NCI-H2107 (cell line): ENCODE data around the gene GNB1.
"Not testable (repeated sequence)": the region's sequence is repeated elsewhere in the genome, so short reads cannot be mapped to it uniquely, and the experiment has no call there.

ENCODE experiments used
- DNase-seq: peaks from one replicate; lab custom pipeline; 2025; lab: John Stamatoyannopoulos, UW

Gene GNB1

GRCh38 chr1:1889847-1890505, 911 bp downstream of the GNB1 start:
- no peak for DNase-seq

- DNase-seq = no peak
These were observed 1.7 kb downstream of the GNB1 start for GRCh38 chr1:1889090-1889750.

- DNase-seq = not testable (repeated sequence)
These were observed 7.0 kb downstream of the GNB1 start for GRCh38 chr1:1883890-1884289.

GRCh38 chr1:1883092-1883873, 7.6 kb downstream of the GNB1 start:
- no peak for DNase-seq

GRCh38 chr1:1881727-1882126, 9.2 kb downstream of the GNB1 start:
- DNase-seq = no peak

- no peak for DNase-seq
These were observed 10.1 kb downstream of the GNB1 start for GRCh38 chr1:1880617-1881312.

GRCh38 chr1:1879942-1880341, 10.9 kb downstream of the GNB1 start:
- no peak for DNase-seq

GRCh38 chr1:1877865-1878436, 12.9 kb downstream of the GNB1 start:
- DNase-seq = no peak

- DNase-seq = no peak
These were observed 14.5 kb downstream of the GNB1 start for GRCh38 chr1:1876335-1876930.

GRCh38 chr1:1875932-1876331, 15.0 kb downstream of the GNB1 start:
- DNase-seq = no peak

GRCh38 chr1:1874901-1875300, 16.0 kb downstream of the GNB1 start:
- no peak for DNase-seq

- DNase-seq = no peak
These were observed 17.7 kb downstream of the GNB1 start for GRCh38 chr1:1873186-1873585.

GRCh38 chr1:1872329-1872994, 18.4 kb downstream of the GNB1 start:
- no peak for DNase-seq

GRCh38 chr1:1869469-1869868, 21.4 kb downstream of the GNB1 start:
- no peak for DNase-seq

GRCh38 chr1:1867164-1867563, 23.7 kb downstream of the GNB1 start:
- DNase-seq = no peak

GRCh38 chr1:1862905-1863547, 27.9 kb downstream of the GNB1 start:
- DNase-seq = no peak

- DNase-seq = not testable (repeated sequence)
These were observed 29.1 kb downstream of the GNB1 start for GRCh38 chr1:1861761-1862310.

- DNase-seq = no peak
These were observed 29.6 kb downstream of the GNB1 start for GRCh38 chr1:1861339-1861730.

GRCh38 chr1:1859970-1860697, 30.8 kb downstream of the GNB1 start:
- DNase-seq = not testable (repeated sequence)
